Amniotic stem cell (primary cell): ENCODE results near the gene GABBR2.

Experiments
- DNase-seq: peaks from one replicate; lab custom pipeline; 2025; lab: John Stamatoyannopoulos, UW

GABBR2 gene

GRCh38 chr9:98708933-98709911 is at the start of gene GABBR2:
TSS of gene GABBR2 (minus strand) at chr9:98708935. CDS start at chr9:98708737, 198 bp downstream.
- no peak for DNase-seq

GRCh38 chr9:98755006-98755618 is 46.4 kb upstream of the GABBR2 start:
- DNase-seq = no peak

GRCh38 chr9:98751210-98751609 is 42.5 kb upstream of the GABBR2 start:
- DNase-seq = no peak

GRCh38 chr9:98750364-98751060 is 41.8 kb upstream of the GABBR2 start:
- no peak for DNase-seq

- no peak for DNase-seq
Observed at GRCh38 chr9:98747476-98747875, 38.7 kb upstream of the GABBR2 start.

- no peak for DNase-seq
Observed at GRCh38 chr9:98745470-98745869, 36.7 kb upstream of the GABBR2 start.

- no peak for DNase-seq
Observed at GRCh38 chr9:98743818-98744611, 35.3 kb upstream of the GABBR2 start.

- no peak for DNase-seq
Observed at GRCh38 chr9:98743329-98743728, 34.6 kb upstream of the GABBR2 start.

GRCh38 chr9:98742325-98743280 is 33.9 kb upstream of the GABBR2 start:
- DNase-seq = peak; percentile 18

GRCh38 chr9:98740226-98740881 is 31.6 kb upstream of the GABBR2 start:
- DNase-seq = no peak

- DNase-seq = no peak
Observed at GRCh38 chr9:98738741-98739140, 30.0 kb upstream of the GABBR2 start.

- DNase-seq = no peak
Observed at GRCh38 chr9:98736226-98736625, 27.5 kb upstream of the GABBR2 start.

- no peak for DNase-seq
Observed at GRCh38 chr9:98732801-98733200, 24.1 kb upstream of the GABBR2 start.

GRCh38 chr9:98732091-98732490 is 23.4 kb upstream of the GABBR2 start:
- DNase-seq = no peak

- DNase-seq = no peak
Observed at GRCh38 chr9:98730871-98731270, 22.1 kb upstream of the GABBR2 start.

GRCh38 chr9:98728500-98728899 is 19.8 kb upstream of the GABBR2 start:
- no peak for DNase-seq

- no peak for DNase-seq
Observed at GRCh38 chr9:98727428-98727827, 18.7 kb upstream of the GABBR2 start.

GRCh38 chr9:98726735-98727134 is 18.0 kb upstream of the GABBR2 start:
- no peak for DNase-seq

- no peak for DNase-seq
Observed at GRCh38 chr9:98724810-98725530, 16.2 kb upstream of the GABBR2 start.
